Peyer's patch (tissue), 4 donors: ENCODE results near the gene OPN4.

Experiments used
- POLR2A ChIP-seq, 2 donors: fragments of 450-650 bp; IDR thresholded peaks; one replicate each; pipeline ENCODE4 v1.5.1; 2017; ENCODE audit warnings: antibody characterized with exemption in 2 of 2, mild to moderate bottlenecking in 2 of 2, moderate library complexity in 2 of 2
- TF ChIP-seq, protein P1 (sequence below), 6 experiments: fragments of 450-650 bp in 4 of 6; fragments of 200-600 bp in 2 of 6; sonication (generic) in 1 of 6; IDR thresholded peaks; one replicate each; pipeline ENCODE4 v1.5.1; 2017 to 2019; ENCODE audit warnings: antibody characterized with exemption in 6 of 6, mild to moderate bottlenecking in 3 of 6, moderate library complexity in 1 of 6

DNA sequence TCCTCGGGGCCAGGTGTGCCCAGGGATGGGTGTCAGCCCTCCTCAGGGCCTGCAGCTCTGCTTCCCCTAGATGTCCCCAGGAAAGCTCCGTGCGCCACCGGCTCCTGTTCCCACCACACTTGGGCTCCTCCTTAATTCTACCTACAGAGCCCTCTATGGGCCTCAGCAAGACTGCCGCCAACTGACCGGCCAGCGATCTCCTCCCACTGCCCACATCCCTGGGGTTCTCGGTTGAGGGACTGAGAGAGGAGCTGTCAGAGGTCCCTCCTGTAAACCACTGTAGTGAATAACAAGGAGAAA, 8.6 kb downstream of the OPN4 start:
- TF ChIP-seq, protein P1, sequence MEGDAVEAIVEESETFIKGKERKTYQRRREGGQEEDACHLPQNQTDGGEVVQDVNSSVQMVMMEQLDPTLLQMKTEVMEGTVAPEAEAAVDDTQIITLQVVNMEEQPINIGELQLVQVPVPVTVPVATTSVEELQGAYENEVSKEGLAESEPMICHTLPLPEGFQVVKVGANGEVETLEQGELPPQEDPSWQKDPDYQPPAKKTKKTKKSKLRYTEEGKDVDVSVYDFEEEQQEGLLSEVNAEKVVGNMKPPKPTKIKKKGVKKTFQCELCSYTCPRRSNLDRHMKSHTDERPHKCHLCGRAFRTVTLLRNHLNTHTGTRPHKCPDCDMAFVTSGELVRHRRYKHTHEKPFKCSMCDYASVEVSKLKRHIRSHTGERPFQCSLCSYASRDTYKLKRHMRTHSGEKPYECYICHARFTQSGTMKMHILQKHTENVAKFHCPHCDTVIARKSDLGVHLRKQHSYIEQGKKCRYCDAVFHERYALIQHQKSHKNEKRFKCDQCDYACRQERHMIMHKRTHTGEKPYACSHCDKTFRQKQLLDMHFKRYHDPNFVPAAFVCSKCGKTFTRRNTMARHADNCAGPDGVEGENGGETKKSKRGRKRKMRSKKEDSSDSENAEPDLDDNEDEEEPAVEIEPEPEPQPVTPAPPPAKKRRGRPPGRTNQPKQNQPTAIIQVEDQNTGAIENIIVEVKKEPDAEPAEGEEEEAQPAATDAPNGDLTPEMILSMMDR (IDR thresholded peaks at IDR 0.05), result no peak
- no peak for TF ChIP-seq POLR2A (IDR thresholded peaks at IDR 0.05)
